ENCODE results near the gene CCL23.
"Not testable (repeated sequence)": the region's sequence is repeated elsewhere in the genome, so short reads cannot be mapped to it uniquely, and the experiment has no call there.

CCL23 gene

DNA sequence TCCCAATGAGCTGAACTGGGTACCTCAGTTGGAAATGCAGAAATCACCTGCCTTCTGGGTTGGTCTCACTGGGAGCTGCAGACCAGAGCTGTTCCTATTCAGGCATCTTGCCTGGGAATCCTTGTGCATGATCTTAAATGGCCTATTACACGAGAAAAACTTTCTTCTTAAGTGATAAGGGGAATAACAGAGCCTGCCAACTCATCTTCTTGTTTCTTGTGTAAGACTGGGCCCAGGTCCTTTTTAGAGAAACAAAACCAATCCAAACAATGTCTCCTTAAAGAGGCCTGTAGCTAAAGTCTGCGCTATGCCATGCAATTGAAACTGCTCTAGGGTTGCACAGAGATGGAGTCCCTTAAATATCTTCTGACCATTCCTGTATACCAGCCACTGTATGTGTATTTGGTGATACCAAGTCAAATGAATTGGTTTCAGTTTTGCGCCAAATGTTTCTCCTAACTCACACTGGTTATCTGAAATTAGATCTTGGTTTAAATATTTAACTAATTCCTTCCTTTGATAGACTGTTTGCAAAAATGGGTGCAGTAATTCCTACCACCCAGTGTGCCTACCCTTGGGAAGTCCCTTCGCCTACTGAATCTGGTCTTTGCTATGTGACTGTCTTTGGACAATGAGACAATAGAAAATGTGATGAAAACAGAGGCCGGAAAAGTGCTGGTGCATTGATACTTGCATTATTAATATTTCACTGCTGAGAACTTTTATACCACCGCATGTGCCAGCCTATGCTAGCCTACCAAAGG lies 6.5 kb upstream of the CCL23 start:
- FAIRE-seq (no peak), DNase-seq (ENCODE audit: insufficient read length, low spot score) (no peak)
- TF ChIP-seq POLR2A (IDR thresholded peaks at IDR 0.05; ENCODE audit: low read depth, low read length) = no peak

DNA sequence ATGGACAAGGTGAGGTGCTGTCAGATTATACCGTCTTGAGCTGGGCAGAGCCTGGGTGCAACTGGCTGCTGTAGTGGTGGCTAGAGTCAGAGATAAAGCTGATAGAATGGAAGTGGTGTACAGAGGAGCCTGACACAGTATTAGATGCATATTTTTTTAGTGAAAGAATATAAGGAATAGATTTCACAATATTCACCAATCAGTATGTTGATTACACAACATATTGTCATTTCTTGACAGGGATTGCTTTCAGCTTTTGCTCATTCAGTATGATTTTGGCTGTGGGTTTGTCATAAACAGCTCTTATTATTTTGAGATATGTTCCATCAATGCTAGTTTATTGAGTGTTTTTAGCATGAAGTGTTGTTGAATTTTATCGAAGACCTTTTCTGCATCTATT lies 1.7 kb upstream of the CCL23 start:
- no peak for FAIRE-seq
- no peak for DNase-seq (ENCODE audit: insufficient read length, low spot score)
- TF ChIP-seq POLR2A (IDR thresholded peaks at IDR 0.05; ENCODE audit: low read depth, low read length) = no peak

GRCh38 chr17:36016555-36016954 lies 1.2 kb downstream of the CCL23 start:
- DNase-seq (ENCODE audit: insufficient read length, low spot score) = no peak
- no peak for TF ChIP-seq POLR2A (IDR thresholded peaks at IDR 0.05; ENCODE audit: low read depth, low read length)
- FAIRE-seq = no peak

DNA sequence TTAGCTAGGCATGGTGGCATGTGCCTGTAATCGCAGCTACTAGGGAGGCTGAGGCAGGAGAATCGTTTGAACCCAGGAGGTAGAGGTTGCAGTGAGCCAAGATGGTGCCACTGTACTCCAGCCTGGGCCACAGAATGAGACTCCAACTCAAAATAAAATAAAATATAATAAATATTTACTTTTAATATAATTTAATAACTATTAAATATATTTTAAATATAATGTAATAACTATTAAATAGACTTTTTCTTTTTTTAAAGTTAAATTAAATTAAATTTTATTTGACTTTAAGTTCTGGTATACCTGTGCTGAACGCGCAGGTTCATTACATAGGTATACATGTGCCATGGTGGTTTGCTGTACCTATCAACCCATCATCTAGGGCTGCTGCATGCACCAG lies 1.9 kb downstream of the CCL23 start:
- not testable (repeated sequence) for FAIRE-seq; DNase-seq (ENCODE audit: insufficient read length, low spot score)

- no peak for TF ChIP-seq POLR2A (IDR thresholded peaks at IDR 0.05; ENCODE audit: low read depth, low read length)
- no peak for FAIRE-seq
- DNase-seq (ENCODE audit: insufficient read length, low spot score) = no peak
These were observed 2.8 kb downstream of the CCL23 start for GRCh38 chr17:36014946-36015345.

DNA sequence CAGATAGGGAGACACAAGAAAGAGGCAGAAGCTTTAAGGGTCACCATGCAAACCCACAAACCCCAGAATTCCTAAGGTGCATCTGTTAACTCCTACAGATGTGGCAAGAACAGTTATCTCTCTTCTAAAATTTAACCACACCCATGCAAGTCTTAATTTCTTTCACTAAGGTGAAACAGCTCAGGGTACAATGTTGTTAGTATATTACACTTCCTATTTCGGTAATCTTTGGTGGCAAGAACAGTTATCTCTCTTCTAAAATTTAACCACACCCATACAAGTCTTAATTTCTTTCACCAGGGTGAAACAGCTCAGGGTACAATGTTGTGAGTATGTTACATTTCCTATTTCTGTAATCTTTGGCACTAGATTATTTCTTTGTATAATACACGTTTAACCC lies 6.6 kb downstream of the CCL23 start:
- FAIRE-seq (no peak), DNase-seq (ENCODE audit: insufficient read length, low spot score) (no peak)

DNA sequence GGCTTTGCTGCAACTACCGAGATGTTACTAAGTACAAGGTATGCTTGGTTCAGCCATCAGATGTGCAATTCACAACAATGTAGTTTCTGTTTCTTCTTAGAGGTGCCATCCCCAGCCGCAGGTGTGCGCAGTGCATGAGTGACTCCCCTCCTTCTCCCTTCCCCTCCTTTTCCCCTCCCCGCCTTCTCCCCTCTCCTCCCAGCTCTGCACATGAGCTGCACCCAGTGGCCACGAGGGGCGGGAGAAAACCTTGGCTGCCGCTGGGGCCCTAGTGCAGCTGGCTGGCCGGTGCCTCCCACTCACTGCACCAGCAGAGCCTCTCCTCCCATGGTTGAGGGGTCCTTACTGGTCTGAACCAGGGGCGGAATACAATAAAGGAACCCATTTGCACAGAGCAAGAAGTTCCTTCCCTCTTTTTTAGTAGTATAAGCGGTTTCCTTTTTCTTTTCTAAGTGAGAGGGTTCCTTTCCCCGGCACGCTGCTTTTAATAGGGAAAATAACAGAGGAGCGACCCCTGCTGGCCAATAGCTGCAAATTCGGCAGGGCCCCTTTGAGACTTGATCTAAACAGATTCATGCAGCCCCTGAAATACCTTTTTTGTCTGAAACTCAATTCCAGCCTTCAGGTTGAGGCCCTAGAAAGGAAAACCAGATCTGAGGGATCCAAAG lies 8.6 kb downstream of the CCL23 start:
- no peak for TF ChIP-seq POLR2A (IDR thresholded peaks at IDR 0.05; ENCODE audit: low read depth, low read length)
- FAIRE-seq = no peak
- DNase-seq (ENCODE audit: insufficient read length, low spot score) = no peak

More for the DNA sequence above, 6.6 kb downstream of the CCL23 start:
- TF ChIP-seq POLR2A (IDR thresholded peaks at IDR 0.05; ENCODE audit: low read depth, low read length) = no peak

GRCh38 chr17:36004594-36005108 lies 13.1 kb downstream of the CCL23 start:
- no peak for TF ChIP-seq POLR2A (IDR thresholded peaks at IDR 0.05; ENCODE audit: low read depth, low read length)
- DNase-seq (ENCODE audit: insufficient read length, low spot score) (no peak), FAIRE-seq (no peak)

- DNase-seq (ENCODE audit: insufficient read length, low spot score) (no peak), FAIRE-seq (no peak)
These were observed 15.1 kb downstream of the CCL23 start for GRCh38 chr17:36002631-36003030.

GRCh38 chr17:36001862-36002603 lies 15.7 kb downstream of the CCL23 start:
- DNase-seq (ENCODE audit: insufficient read length, low spot score) (no peak), FAIRE-seq (no peak)

More at GRCh38 chr17:36002631-36003030, 15.1 kb downstream of the CCL23 start:
- TF ChIP-seq POLR2A (IDR thresholded peaks at IDR 0.05; ENCODE audit: low read depth, low read length) = no peak

DNA sequence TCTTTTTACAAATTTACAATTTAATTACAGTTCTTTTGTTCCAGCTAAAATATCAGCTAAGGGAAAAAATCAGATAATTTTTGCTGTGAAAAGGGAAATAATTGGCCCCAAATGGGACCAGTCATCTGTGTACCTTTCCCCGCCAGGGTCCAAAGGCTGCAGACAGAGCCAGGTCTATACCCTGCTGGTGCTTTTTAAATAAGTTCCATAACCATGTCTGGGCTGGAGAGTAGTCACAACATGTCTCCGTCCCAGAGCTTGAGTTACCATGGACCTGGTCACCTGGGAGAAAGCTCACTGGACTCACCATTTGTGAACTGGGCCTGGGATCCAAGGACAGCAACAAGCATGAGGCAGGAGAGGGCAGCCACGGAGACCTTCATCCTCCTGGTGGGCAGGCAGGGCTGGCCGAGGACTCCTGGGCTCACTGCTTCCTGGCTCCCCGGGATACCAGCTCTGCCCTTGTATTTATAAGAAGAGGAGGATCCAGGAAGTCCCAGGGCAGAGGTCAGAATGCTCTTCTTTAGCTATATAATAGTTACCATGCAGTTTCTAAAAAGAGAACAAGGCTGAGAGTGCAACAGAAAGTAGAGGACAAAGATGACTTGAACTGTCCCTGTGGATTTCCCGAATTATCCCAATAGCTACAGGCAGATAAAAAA lies 16.5 kb downstream of the CCL23 start, which contains the start of gene CCL15:
Gene CCL15 (minus strand): TSS at position 444 of the 662 bp plus-strand sequence. CDS start 61 bp downstream, at position 383.
- FAIRE-seq = no peak
- no peak for TF ChIP-seq POLR2A (IDR thresholded peaks at IDR 0.05; ENCODE audit: low read depth, low read length)

More at GRCh38 chr17:36001862-36002603, 15.7 kb downstream of the CCL23 start:
- TF ChIP-seq POLR2A (IDR thresholded peaks at IDR 0.05; ENCODE audit: low read depth, low read length) = no peak

GRCh38 chr17:36000732-36001109 lies 17.1 kb downstream of the CCL23 start:
- no peak for DNase-seq (ENCODE audit: insufficient read length, low spot score)
- no peak for TF ChIP-seq POLR2A (IDR thresholded peaks at IDR 0.05; ENCODE audit: low read depth, low read length)
- FAIRE-seq = no peak

More for the DNA sequence above, 16.5 kb downstream of the CCL23 start, which contains the start of gene CCL15:
- DNase-seq (ENCODE audit: insufficient read length, low spot score) = no peak

DNA sequence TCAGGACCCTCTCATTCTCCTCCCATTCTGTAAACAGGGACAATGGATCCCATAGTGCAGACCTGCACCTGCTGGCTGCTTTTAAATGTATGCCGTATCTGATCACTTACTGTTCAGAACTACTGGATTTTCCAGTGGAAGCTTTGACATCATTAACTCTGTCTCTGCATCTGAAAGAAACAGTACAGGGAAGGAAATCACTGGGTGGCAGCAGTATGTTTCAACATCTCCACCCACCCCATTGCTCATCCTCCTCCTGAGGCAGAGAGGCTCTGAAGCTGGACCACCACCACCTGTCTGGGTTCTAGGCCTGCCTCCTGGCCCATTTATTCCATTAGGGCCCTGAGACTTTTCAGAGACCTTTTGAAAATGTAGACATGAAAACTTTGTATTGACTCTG lies 19.0 kb downstream of the CCL23 start:
- TF ChIP-seq POLR2A (IDR thresholded peaks at IDR 0.05; ENCODE audit: low read depth, low read length) = no peak
- no peak for FAIRE-seq
- DNase-seq (ENCODE audit: insufficient read length, low spot score) = no peak
